WI38 (cell line): ENCODE data around the gene SIAH3.
"Not testable (repeated sequence)": the region's sequence is repeated elsewhere in the genome, so short reads cannot be mapped to it uniquely, and the experiment has no call there.

Experiments
- H3K4me3 ChIP-seq: 2 replicates; pipeline ENCODE4 v1.5.1; 2011; ENCODE audit warnings: low read depth, mild to moderate bottlenecking, control low read depth, low read length
- CTCF ChIP-seq: IDR thresholded peaks from 2 replicates; pipeline ENCODE4 v1.5.1; 2012; ENCODE audit warnings: low read depth, mild to moderate bottlenecking, control low read depth, low read length

The SIAH3 gene

GRCh38 chr13:45775401-45775963 lies 76.1 kb downstream of the SIAH3 start:
- no peak overlapping the region for H3K4me3 ChIP-seq
- no peak for TF ChIP-seq CTCF

- no peak overlapping the region for H3K4me3 ChIP-seq
- TF ChIP-seq CTCF: no peak
Measured at GRCh38 chr13:45773944-45774343, 77.6 kb downstream of the SIAH3 start.

GRCh38 chr13:45773236-45773635 lies 78.3 kb downstream of the SIAH3 start:
- TF ChIP-seq CTCF: no peak
- H3K4me3 ChIP-seq: no peak overlapping the region

- no peak for TF ChIP-seq CTCF
- H3K4me3 ChIP-seq: no peak overlapping the region
Measured at GRCh38 chr13:45770886-45771285, 80.7 kb downstream of the SIAH3 start.

- no peak overlapping the region for H3K4me3 ChIP-seq
- TF ChIP-seq CTCF: no peak
Measured at GRCh38 chr13:45768656-45769479, 82.7 kb downstream of the SIAH3 start.

GRCh38 chr13:45765464-45765863 lies 86.1 kb downstream of the SIAH3 start:
- H3K4me3 ChIP-seq: no peak overlapping the region
- no peak for TF ChIP-seq CTCF

GRCh38 chr13:45763419-45763818 lies 88.1 kb downstream of the SIAH3 start:
- TF ChIP-seq CTCF: no peak

GRCh38 chr13:45757589-45757988 lies 94.0 kb downstream of the SIAH3 start:
- H3K4me3 ChIP-seq: not testable (repeated sequence)

More at GRCh38 chr13:45763419-45763818, 88.1 kb downstream of the SIAH3 start:
- H3K4me3 ChIP-seq: no peak overlapping the region

- H3K4me3 ChIP-seq: not testable (repeated sequence)
Measured at GRCh38 chr13:45756498-45756897, 95.1 kb downstream of the SIAH3 start.
